ENCODE measurements around the gene TAS2R60. TPM values are rescaled to one million over a fixed set of nuclear protein-coding genes. Genes with fewer than 3 reads are reported as not detected.

TAS2R60 gene
- polyA plus RNA-seq, 1 donor from 2014 or later: not detected

- Histone ChIP-seq H3F3A (ENCODE audit: insufficient read depth, low read length, poor library complexity, severe bottlenecking) (no peaks in the 10 kb centered on the region), H4K20me1 (ENCODE audit: insufficient read depth) (no peaks in the 10 kb centered on the region), H3K27ac (ENCODE audit: low read length) (no peak overlapping the region), H3K36me3 (ENCODE audit: insufficient read depth, low read length) (no peaks in the 10 kb centered on the region), H3K9me2 (ENCODE audit: insufficient read depth, low read length) (no peaks in the 10 kb centered on the region), H3K79me2 (replicated peaks; ENCODE audit: insufficient read depth, low read length) (no peaks in the 10 kb centered on the region), H2AFZ (ENCODE audit: low read depth, low read length) (no peak overlapping the region), H3K4me2 (ENCODE audit: low read length) (no peak overlapping the region), H3K27me3 (ENCODE audit: insufficient read depth, low read depth, low read length) (no peaks in the 10 kb centered on the region), H3K4me3 (ENCODE audit: low read length) (no peak overlapping the region), H3K9ac (ENCODE audit: low read length) (no peak overlapping the region), H3K9me3 (ENCODE audit: low read length) (no peaks in the 10 kb centered on the region)
- TF ChIP-seq CTCF (IDR thresholded peaks at IDR 0.05; ENCODE audit: poor library complexity, severe bottlenecking) (no peak), SMC3 (conservative IDR thresholded peaks at IDR 0.05; ENCODE audit: poor library complexity) (no peak), MXI1 (conservative IDR thresholded peaks at IDR 0.05; ENCODE audit: poor library complexity, severe bottlenecking) (no peak), EP300 (conservative IDR thresholded peaks at IDR 0.05; ENCODE audit: poor library complexity, severe bottlenecking) (no peak), POLR2AphosphoS5 (IDR thresholded peaks at IDR 0.05) (no peak), REST (IDR thresholded peaks at IDR 0.05; ENCODE audit: borderline replicate concordance) (no peak), EZH2 (IDR thresholded peaks at IDR 0.05; ENCODE audit: borderline replicate concordance, insufficient read depth, low read length, poor library complexity, severe bottlenecking) (no peak), RAD21 (conservative IDR thresholded peaks at IDR 0.05) (no peak), TAF1 (IDR thresholded peaks at IDR 0.05; ENCODE audit: low read depth) (no peak)
These were observed 8.0 kb upstream of the TAS2R60 start for GRCh38 chr7:143435266-143435665.

GRCh38 chr7:143436325-143436946 is 6.8 kb upstream of the TAS2R60 start:
- Histone ChIP-seq H3K4me2 (ENCODE audit: low read length) (no peak overlapping the region), H3K79me2 (replicated peaks; ENCODE audit: insufficient read depth, low read length) (no peaks in the 10 kb centered on the region), H3K9me2 (ENCODE audit: insufficient read depth, low read length) (no peaks in the 10 kb centered on the region), H4K20me1 (ENCODE audit: insufficient read depth) (no peaks in the 10 kb centered on the region), H3K9ac (ENCODE audit: low read length) (no peak overlapping the region), H3K36me3 (ENCODE audit: insufficient read depth, low read length) (no peaks in the 10 kb centered on the region), H2AFZ (ENCODE audit: low read depth, low read length) (no peak overlapping the region), H3K9me3 (ENCODE audit: low read length) (no peaks in the 10 kb centered on the region), H3K27me3 (ENCODE audit: insufficient read depth, low read depth, low read length) (no peaks in the 10 kb centered on the region), H3K4me3 (ENCODE audit: low read length) (no peak overlapping the region), H3F3A (ENCODE audit: insufficient read depth, low read length, poor library complexity, severe bottlenecking) (no peaks in the 10 kb centered on the region), H3K27ac (ENCODE audit: low read length) (peak overlapping the region; percentile 18)
- TF ChIP-seq TAF1 (IDR thresholded peaks at IDR 0.05; ENCODE audit: low read depth): no peak
- TF ChIP-seq SMC3 (conservative IDR thresholded peaks at IDR 0.05; ENCODE audit: poor library complexity): no peak
- no peak for TF ChIP-seq POLR2AphosphoS5 (IDR thresholded peaks at IDR 0.05)
- no peak for TF ChIP-seq CTCF (IDR thresholded peaks at IDR 0.05; ENCODE audit: poor library complexity, severe bottlenecking)
- no peak for TF ChIP-seq RAD21 (conservative IDR thresholded peaks at IDR 0.05)
- TF ChIP-seq MXI1 (conservative IDR thresholded peaks at IDR 0.05; ENCODE audit: poor library complexity, severe bottlenecking): no peak
- TF ChIP-seq EP300 (conservative IDR thresholded peaks at IDR 0.05; ENCODE audit: poor library complexity, severe bottlenecking): no peak
